Measurements from ENCODE around the gene DYNLRB2.

Gene DYNLRB2

DNA sequence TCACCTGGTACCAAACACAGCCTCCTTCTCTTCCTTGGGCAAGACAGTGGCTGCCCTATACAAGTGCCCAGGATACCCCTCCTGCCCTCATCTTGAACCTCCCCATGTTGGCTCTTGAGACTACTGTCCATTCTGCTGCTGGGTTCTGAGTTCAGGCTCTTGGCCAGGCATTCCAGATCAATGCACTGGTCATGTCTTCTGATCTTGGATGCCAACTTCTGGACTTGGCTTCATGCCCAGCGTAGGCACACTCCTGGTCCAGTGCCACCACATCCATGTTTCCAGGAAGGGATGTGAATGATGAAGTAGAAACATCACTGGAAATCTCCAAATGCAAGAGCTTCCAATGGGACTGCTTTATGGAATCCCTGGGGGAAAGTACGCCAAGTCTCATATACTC, 51.5 kb downstream of the DYNLRB2 start:
- Histone ChIP-seq H2AFZ (ENCODE audit: low read depth) (no peak overlapping the region), H3K4me2 (peak overlapping the region; percentile 71), H3K4me1 (ENCODE audit: low read depth, poor library complexity, severe bottlenecking) (peaks cover 61% of the 10 kb centered on the region), H3K9ac (no peak overlapping the region), H3K36me3 (ENCODE audit: insufficient read depth) (no peaks in the 10 kb centered on the region), H3K4me3 (IDR thresholded peaks at IDR 0.05; ENCODE audit: insufficient read depth, low read depth, low read length) (no peak overlapping the region), H3K27me3 (ENCODE audit: insufficient read depth, low read depth) (no peaks in the 10 kb centered on the region), H3K27ac (peak overlapping the region; percentile 79), H3K79me2 (ENCODE audit: insufficient read depth, low read depth) (no peaks in the 10 kb centered on the region), H4K20me1 (ENCODE audit: insufficient read depth) (no peaks in the 10 kb centered on the region)
- no peak for TF ChIP-seq CTCF (conservative IDR thresholded peaks at IDR 0.05; ENCODE audit: low read depth, low read length)

GRCh38 chr16:80594756-80595155, 54.0 kb downstream of the DYNLRB2 start:
- no peaks in the 10 kb centered on the region for H3K79me2 ChIP-seq (ENCODE audit: insufficient read depth, low read depth)
- no peak overlapping the region for H3K4me2 ChIP-seq
- no peaks in the 10 kb centered on the region for H3K27me3 ChIP-seq (ENCODE audit: insufficient read depth, low read depth)
- H3K36me3 ChIP-seq (ENCODE audit: insufficient read depth) = no peaks in the 10 kb centered on the region
- H3K27ac ChIP-seq = no peak overlapping the region
- no peak overlapping the region for H2AFZ ChIP-seq (ENCODE audit: low read depth)
- no peak overlapping the region for H3K9ac ChIP-seq
- H3K4me1 ChIP-seq (ENCODE audit: low read depth, poor library complexity, severe bottlenecking) = peaks cover 36% of the 10 kb centered on the region
- no peak overlapping the region for H3K4me3 ChIP-seq (IDR thresholded peaks at IDR 0.05; ENCODE audit: insufficient read depth, low read depth, low read length)
- no peak for TF ChIP-seq CTCF (conservative IDR thresholded peaks at IDR 0.05; ENCODE audit: low read depth, low read length)
- no peaks in the 10 kb centered on the region for H4K20me1 ChIP-seq (ENCODE audit: insufficient read depth)

- Histone ChIP-seq H3K9ac (no peak overlapping the region), H3K36me3 (ENCODE audit: insufficient read depth) (no peaks in the 10 kb centered on the region), H3K27me3 (ENCODE audit: insufficient read depth, low read depth) (no peaks in the 10 kb centered on the region), H3K27ac (no peak overlapping the region), H3K79me2 (ENCODE audit: insufficient read depth, low read depth) (no peaks in the 10 kb centered on the region), H4K20me1 (ENCODE audit: insufficient read depth) (no peaks in the 10 kb centered on the region), H3K4me2 (no peak overlapping the region), H3K4me3 (IDR thresholded peaks at IDR 0.05; ENCODE audit: insufficient read depth, low read depth, low read length) (no peak overlapping the region), H3K4me1 (ENCODE audit: low read depth, poor library complexity, severe bottlenecking) (peaks cover 17% of the 10 kb centered on the region), H2AFZ (ENCODE audit: low read depth) (no peak overlapping the region)
- no peak for TF ChIP-seq CTCF (conservative IDR thresholded peaks at IDR 0.05; ENCODE audit: low read depth, low read length)
Observed at GRCh38 chr16:80596507-80597207, 55.9 kb downstream of the DYNLRB2 start.

GRCh38 chr16:80599466-80599865, 58.7 kb downstream of the DYNLRB2 start:
- Histone ChIP-seq H3K4me2 (no peak overlapping the region), H3K4me3 (IDR thresholded peaks at IDR 0.05; ENCODE audit: insufficient read depth, low read depth, low read length) (no peak overlapping the region), H3K79me2 (ENCODE audit: insufficient read depth, low read depth) (no peaks in the 10 kb centered on the region), H3K4me1 (ENCODE audit: low read depth, poor library complexity, severe bottlenecking) (peaks cover 5% of the 10 kb centered on the region), H3K27ac (no peak overlapping the region), H2AFZ (ENCODE audit: low read depth) (no peak overlapping the region), H3K9ac (no peak overlapping the region), H3K27me3 (ENCODE audit: insufficient read depth, low read depth) (no peaks in the 10 kb centered on the region), H4K20me1 (ENCODE audit: insufficient read depth) (no peaks in the 10 kb centered on the region), H3K36me3 (ENCODE audit: insufficient read depth) (no peaks in the 10 kb centered on the region; the same call in 1 of the 2 replicates)
- TF ChIP-seq CTCF (conservative IDR thresholded peaks at IDR 0.05; ENCODE audit: low read depth, low read length) = no peak

Measured in KMS-11 (cell line).